HK-2 (cell line): ENCODE data around the gene LIME1.

Experiments
- DNase-seq: peaks from one replicate; pipeline ENCODE4 v3.0.0-alpha.2; 2018; ENCODE audit not compliant: unreplicated experiment

LIME1 gene

GRCh38 chr20:63696628-63697356 lies 39.7 kb upstream of the LIME1 start, which contains the start of gene TNFRSF6B:
Gene TNFRSF6B (plus strand): TSS chr20:63696652. CDS start chr20:63696768, 116 bp downstream.
- no peak for DNase-seq

DNA sequence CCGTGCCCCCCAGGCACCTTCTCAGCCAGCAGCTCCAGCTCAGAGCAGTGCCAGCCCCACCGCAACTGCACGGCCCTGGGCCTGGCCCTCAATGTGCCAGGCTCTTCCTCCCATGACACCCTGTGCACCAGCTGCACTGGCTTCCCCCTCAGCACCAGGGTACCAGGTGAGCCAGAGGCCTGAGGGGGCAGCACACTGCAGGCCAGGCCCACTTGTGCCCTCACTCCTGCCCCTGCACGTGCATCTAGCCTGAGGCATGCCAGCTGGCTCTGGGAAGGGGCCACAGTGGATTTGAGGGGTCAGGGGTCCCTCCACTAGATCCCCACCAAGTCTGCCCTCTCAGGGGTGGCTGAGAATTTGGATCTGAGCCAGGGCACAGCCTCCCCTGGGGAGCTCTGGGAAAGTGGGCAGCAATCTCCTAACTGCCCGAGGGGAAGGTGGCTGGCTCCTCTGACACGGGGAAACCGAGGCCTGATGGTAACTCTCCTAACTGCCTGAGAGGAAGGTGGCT lies 39.1 kb upstream of the LIME1 start:
- no peak for DNase-seq

DNA sequence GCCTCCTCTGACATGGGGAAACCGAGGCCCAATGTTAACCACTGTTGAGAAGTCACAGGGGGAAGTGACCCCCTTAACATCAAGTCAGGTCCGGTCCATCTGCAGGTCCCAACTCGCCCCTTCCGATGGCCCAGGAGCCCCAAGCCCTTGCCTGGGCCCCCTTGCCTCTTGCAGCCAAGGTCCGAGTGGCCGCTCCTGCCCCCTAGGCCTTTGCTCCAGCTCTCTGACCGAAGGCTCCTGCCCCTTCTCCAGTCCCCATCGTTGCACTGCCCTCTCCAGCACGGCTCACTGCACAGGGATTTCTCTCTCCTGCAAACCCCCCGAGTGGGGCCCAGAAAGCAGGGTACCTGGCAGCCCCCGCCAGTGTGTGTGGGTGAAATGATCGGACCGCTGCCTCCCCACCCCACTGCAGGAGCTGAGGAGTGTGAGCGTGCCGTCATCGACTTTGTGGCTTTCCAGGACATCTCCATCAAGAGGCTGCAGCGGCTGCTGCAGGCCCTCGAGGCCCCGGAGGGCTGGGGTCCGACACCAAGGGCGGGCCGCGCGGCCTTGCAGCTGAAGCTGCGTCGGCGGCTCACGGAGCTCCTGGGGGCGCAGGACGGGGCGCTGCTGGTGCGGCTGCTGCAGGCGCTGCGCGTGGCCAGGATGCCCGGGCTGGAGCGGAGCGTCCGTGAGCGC lies 38.5 kb upstream of the LIME1 start:
- peak; percentile 65 for DNase-seq

DNA sequence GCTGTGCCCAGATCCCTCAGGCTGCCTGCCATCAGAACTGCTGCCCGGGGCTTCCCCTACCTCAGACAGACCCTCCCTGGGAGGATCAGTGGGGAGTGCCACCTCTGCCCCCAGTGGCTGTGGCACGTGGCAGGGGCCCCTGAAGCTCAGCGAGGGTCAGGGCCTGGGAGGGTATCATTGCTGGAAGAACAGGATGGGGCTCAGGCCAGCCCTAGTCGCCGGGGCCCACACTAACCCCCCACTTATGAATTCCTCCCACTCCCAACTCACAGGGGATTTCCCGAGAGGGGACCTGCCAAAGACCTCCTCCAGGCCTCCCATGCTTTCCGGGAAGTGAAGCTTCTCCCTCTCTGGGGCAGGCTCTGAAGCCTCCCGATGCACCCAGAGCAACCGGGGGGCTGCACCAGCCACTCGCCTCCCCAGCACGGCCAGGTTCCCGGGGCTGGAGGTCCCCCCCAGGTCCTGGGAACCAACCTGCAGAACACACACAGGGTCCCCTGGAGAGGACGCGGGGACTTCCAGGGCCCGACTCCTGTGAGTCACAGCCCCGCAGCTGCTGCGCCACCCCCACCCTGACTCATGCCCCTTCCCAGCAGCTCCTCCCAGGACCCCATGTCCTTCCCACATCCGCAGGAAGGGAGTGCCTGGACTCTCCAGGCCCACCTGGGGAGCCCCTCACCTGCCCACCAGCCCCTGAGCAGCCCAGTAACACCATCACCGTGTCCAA lies 37.6 kb upstream of the LIME1 start:
- peak; percentile 97 for DNase-seq

GRCh38 chr20:63699466-63700198 lies 36.8 kb upstream of the LIME1 start:
- DNase-seq: no peak

GRCh38 chr20:63700199-63701050 lies 36.0 kb upstream of the LIME1 start:
- no peak for DNase-seq

DNA sequence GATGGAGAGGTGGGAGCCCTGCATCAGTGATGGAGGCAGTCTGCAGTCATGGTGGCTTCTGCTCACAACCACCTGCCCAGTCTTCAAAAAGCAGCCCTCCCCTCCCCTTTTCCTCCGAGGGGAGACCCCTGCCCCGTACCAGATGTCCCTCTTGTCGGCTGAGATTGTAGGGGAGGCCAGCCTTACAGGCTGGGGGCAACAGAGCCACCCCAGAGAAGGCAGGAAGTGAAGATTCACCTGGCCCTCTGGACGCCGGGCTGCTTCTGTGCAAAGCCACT lies 35.5 kb upstream of the LIME1 start:
- no peak for DNase-seq

DNA sequence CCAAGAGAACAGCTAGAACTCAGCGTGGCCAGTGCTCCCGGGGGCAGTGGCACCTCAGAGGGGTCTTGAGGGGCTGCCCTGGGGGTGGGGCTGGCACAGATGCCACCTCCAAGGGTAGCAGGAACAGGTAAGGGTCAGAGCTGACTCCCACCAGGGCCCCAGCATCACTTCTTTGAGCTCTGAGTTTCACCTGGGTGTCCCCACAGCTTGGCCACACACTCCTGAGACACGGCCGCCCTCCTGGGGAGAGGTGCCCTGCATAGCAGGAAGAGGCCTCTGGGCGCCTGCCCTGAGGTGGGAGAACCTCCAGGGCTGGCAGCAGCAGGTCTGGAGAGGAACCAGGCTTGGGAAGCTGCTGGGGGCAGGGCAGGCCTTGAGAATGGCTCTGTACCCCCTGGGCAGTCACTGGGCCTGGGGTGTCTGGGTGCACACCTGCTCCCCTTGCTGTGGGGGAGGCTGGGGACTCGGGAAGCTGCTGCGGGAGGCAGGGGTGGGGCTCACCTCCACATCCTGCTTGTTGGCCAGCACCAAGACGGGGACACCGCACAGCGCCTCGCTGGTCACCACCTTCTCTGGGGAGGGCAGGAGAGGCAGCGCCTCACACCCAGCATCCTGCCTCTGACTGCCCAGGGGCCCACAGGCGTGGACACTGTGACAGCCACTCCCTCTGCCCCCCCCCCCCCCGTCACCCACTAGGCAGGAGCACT lies 35.0 kb upstream of the LIME1 start:
- DNase-seq: no peak

GRCh38 chr20:63702036-63702665 lies 34.3 kb upstream of the LIME1 start:
- DNase-seq: peak; percentile 6

- peak; percentile 8 for DNase-seq
Measured at GRCh38 chr20:63702751-63703470, 33.6 kb upstream of the LIME1 start.

DNA sequence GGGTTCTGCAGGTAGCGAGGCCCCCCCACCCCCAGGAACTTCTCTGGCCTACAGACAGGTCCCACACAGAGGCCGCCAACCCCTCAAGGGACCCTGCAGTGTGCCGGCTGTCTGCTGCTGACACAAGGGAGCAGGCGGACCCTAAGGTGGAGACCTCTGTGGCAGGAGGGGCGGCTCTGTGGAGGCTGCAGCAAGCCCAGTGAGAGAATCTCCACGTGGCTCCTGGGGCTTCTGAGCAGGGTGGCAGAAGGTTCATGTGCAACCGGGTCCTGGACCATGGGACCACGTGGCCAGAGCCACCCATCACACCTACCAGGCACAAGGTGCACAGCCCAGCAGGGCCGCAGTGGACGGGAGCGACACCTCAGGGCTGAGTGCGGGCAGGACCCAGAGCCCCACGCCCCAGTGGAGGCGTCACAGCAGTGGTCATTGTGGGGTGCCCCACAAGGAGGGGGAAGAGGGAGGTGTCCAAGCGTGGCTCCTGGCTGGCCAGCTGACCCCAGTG lies 32.9 kb upstream of the LIME1 start:
- no peak for DNase-seq

GRCh38 chr20:63703976-63704748 lies 32.3 kb upstream of the LIME1 start:
- no peak for DNase-seq

GRCh38 chr20:63704749-63705117 lies 31.7 kb upstream of the LIME1 start:
- no peak for DNase-seq

DNA sequence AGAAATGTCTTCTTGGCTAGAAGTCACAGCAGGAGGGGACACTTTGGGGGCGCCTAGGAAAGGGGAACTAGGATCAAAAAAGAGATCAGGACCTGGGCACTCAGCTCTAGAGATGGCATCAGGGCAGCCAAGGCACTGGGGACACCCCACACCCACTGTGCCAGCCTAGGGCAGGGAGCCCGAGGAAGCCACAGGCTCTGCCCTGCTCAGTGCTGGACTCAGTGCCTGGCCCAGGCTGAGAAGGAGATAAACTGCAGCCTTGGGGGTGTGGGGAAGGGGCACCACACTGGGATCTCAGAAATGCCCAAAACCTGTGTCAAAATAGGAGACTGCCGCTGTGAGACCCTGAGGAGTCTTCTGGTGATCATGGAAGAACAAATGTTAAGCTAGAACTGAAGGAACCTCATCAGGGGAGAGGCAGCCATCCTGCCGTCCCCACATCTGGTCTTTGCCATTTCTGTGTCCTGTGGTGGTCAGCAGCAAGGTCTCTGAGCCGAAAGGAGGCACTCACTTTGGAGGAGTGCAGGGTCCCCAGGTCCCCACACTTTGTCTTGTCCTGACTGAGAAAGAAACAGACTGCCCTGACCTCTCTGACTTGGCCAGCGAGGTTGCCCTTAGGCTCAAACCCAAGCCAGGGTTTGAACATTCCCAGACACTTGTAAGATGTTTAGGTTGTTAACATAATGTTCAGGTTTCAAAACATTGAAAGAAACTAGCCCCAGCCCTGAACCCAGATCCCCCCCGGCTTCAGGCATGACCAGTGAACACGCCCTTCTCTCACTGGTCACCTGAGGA lies 31.0 kb upstream of the LIME1 start:
- no peak for DNase-seq

DNA sequence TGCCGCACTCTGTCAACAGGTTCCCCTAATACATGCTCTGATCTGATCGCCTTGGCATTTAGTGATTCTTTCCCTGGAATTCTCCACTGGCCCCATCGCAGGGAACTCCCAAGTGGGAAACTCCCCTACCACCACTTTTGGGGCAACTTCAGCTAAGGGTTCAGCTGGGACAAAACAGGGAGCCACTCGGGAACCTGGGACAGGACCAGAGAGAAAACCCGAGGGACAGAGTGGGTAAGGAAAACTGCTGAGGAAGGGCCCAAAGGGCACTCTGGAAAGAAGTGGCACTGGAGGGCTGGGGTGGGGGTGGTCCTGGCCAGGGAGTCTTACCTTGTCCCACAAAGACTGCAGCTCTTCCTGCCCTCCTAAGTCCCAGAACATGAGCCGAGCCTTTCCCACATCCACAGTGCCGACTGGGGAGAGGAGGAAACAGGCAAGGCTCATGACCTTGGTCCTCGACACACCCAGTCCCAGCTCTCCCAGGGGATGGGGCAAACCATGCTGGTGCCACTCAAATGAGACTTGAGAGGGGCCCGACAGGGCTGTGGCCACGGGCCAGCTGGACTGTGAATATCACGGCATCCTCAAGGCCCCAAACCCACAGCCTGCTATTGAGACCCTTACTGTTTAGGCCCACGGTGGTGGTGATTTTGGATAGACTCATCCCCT lies 30.3 kb upstream of the LIME1 start:
- DNase-seq: no peak

GRCh38 chr20:63706852-63707557 lies 29.5 kb upstream of the LIME1 start:
- DNase-seq: peak; percentile 71
